Right lobe of liver (tissue), 4 donors: ENCODE measurements around the gene SLC39A11.

Source experiments
- CTCF ChIP-seq, 4 donors: fragments of 200-600 bp in 3 of 4; fragments of 450-650 bp in 1 of 4; IDR thresholded peaks; one replicate each; pipeline versions ENCODE4 v1.5.1 to v1.8.0; 2016 to 2022; ENCODE audit warnings: antibody characterized with exemption in 4 of 4, mild to moderate bottlenecking in 2 of 4
- POLR2A ChIP-seq: fragments of 450-650 bp; IDR thresholded peaks from one replicate; pipeline ENCODE4 v1.6.1; 2017; ENCODE audit warnings: antibody characterized with exemption, mild to moderate bottlenecking
- donor health status: DM: no; HTN: no; CAD: no.
- donor health status: DM: no; HTN: no; CAD: no.
- donor health status: DM: no; HTN: yes; CAD: no.

- TF ChIP-seq CTCF (IDR thresholded peaks at IDR 0.05): no peak
- TF ChIP-seq POLR2A: no peak
Measured at GRCh38 chr17:73048170-73048569, 44.3 kb downstream of the SLC39A11 start.
